A549 (cell line): ENCODE results near the gene CDH22. TPM values are rescaled to one million over a fixed set of nuclear protein-coding genes. Genes with fewer than 3 reads are reported as not detected.

ENCODE experiments used
- ATAC-seq, 2 experiments: fragments of 200-7000 bp in 1 of 2; fragments of >200 bp in 1 of 2; cut with Nextera tagmentation in 1 of 2; cut with Tn5 transposase in 1 of 2; 3 replicates each; pipeline versions ENCODE4 v1.8.0 to v1.9.1; 2018 to 2020; ENCODE audit warnings: mild to moderate bottlenecking in 1 of 2, moderate library complexity in 1 of 2
- CTCF ChIA-PET: fragments of 300-600 bp; sonication (Branson Sonifier 250); formaldehyde crosslinking; extraction: SDS; loops from one replicate; lab custom pipeline; 2021; ENCODE audit warnings: antibody characterized with exemption, inconsistent platforms; lab: Yijun Ruan, JAX
- POLR2A ChIA-PET: fragments of 350-600 bp; formaldehyde crosslinking; extraction: SDS; loops from one replicate; lab custom pipeline; 2021; ENCODE audit warnings: antibody characterized with exemption, inconsistent platforms; lab: Yijun Ruan, JAX
- DNase-seq, 2 experiments: peaks; one replicate each; pipeline versions ENCODE4 v3.0.0 to v3.0.0-alpha.2; 2011 to 2016; ENCODE audit warnings: low read depth in 1 of 2, low spot score in 1 of 2
- FAIRE-seq: peaks from 2 replicates; lab custom pipeline; 2011; peaks lifted over from hg19 to GRCh38; lab: Jason Lieb, UNC
- H3K27ac ChIP-seq, 2 experiments: fragments of >200 bp; sonication (Bioruptor Twin); formaldehyde crosslinking; 3 replicates each; pipeline ENCODE4 v1.5.1; 2016 to 2017
- H3K4me1 ChIP-seq: fragments of >200 bp; sonication (Bioruptor Twin); formaldehyde crosslinking; 3 replicates; pipeline ENCODE4 v1.6.1; 2016
- H3K4me2 ChIP-seq: fragments of >200 bp; sonication (Bioruptor Twin); formaldehyde crosslinking; 3 replicates; pipeline ENCODE4 v1.6.1; 2016
- H3K4me3 ChIP-seq: fragments of >200 bp; sonication (Bioruptor Twin); formaldehyde crosslinking; 3 replicates; pipeline ENCODE4 v1.5.1; 2016
- H3K9me3 ChIP-seq: fragments of >200 bp; sonication (Bioruptor Twin); formaldehyde crosslinking; 3 replicates; pipeline ENCODE4 v1.6.1; 2016
- CBX8 ChIP-seq: fragments of 200-600 bp; sonication (generic); IDR thresholded peaks from 2 replicates; pipeline ENCODE4 v1.6.1; 2016
- CHD2 ChIP-seq: fragments of 150-350 bp; IDR thresholded peaks from 2 replicates; pipeline ENCODE4 v1.6.1; 2014; ENCODE audit warnings: low read length; ENCODE audit not compliant: partially characterized antibody
- CHD4 ChIP-seq: fragments of 200-600 bp; sonication (generic); IDR thresholded peaks from 2 replicates; pipeline ENCODE4 v1.6.1; 2016; ENCODE audit warnings: antibody characterized with exemption, mild to moderate bottlenecking, borderline replicate concordance
- EHMT2 ChIP-seq: fragments of 200-600 bp; sonication (generic); IDR thresholded peaks from 2 replicates; pipeline ENCODE4 v1.6.1; 2016; ENCODE audit warnings: antibody characterized with exemption, low read depth, mild to moderate bottlenecking, moderate library complexity
- EP300 ChIP-seq, 2 experiments: fragments of >200 bp; sonication (Bioruptor Twin); formaldehyde crosslinking; IDR thresholded peaks; 2 replicates in 1 of 2; 3 replicates in 1 of 2; pipeline ENCODE4 v1.6.1; 2016 to 2017
- ESRRA ChIP-seq: fragments of 150-350 bp; IDR thresholded peaks from 2 replicates; pipeline ENCODE4 v1.6.1; 2014; ENCODE audit warnings: mild to moderate bottlenecking, low read length, borderline replicate concordance
- GATA3 ChIP-seq: IDR thresholded peaks from 2 replicates; pipeline ENCODE4 v1.6.1; 2012; ENCODE audit warnings: borderline replicate concordance
- KDM5A ChIP-seq: fragments of 200-600 bp; sonication (generic); IDR thresholded peaks from 2 replicates; pipeline ENCODE4 v1.6.1; 2016; ENCODE audit warnings: antibody characterized with exemption, mild to moderate bottlenecking
- MAZ ChIP-seq: fragments of 150-350 bp; IDR thresholded peaks from 2 replicates; pipeline ENCODE4 v1.6.1; 2014; ENCODE audit warnings: antibody characterized with exemption, low read depth, low read length, borderline replicate concordance
- NFE2L2 ChIP-seq: fragments of 150-350 bp; conservative IDR thresholded peaks from 2 replicates; pipeline ENCODE4 v1.6.1; 2014; ENCODE audit warnings: low read length
- NPAS2 ChIP-seq: fragments of 250-450 bp; sonication (Bioruptor Pico); IDR thresholded peaks from 2 replicates; pipeline ENCODE4 v1.8.0; 2022; ENCODE audit warnings: mild to moderate bottlenecking, moderate library complexity, borderline replicate concordance
- RAD21 ChIP-seq, 2 experiments: fragments of >200 bp in 1 of 2; sonication (Bioruptor Twin) in 1 of 2; formaldehyde crosslinking in 1 of 2; IDR thresholded peaks in 1 of 2; conservative IDR thresholded peaks in 1 of 2; 2 replicates in 1 of 2; 3 replicates in 1 of 2; pipeline ENCODE4 v1.6.1; 2012 to 2018; ENCODE audit warnings: inconsistent platforms in 1 of 2
- RFX5 ChIP-seq: fragments of 450-650 bp; IDR thresholded peaks from 2 replicates; pipeline ENCODE4 v1.7.1; 2014; ENCODE audit warnings: antibody characterized with exemption, mild to moderate bottlenecking, moderate library complexity
- TFCP2L1 ChIP-seq: fragments of 250-450 bp; sonication (Bioruptor Pico); IDR thresholded peaks from 2 replicates; pipeline ENCODE4 v1.5.0; 2021; ENCODE audit warnings: mild to moderate bottlenecking
- ZFP36 ChIP-seq: fragments of 450-650 bp; IDR thresholded peaks from 2 replicates; pipeline ENCODE4 v1.6.1; 2014; ENCODE audit warnings: borderline replicate concordance; ENCODE audit not compliant: partially characterized antibody
- WGBS: methylation state at CpG from one replicate; pipeline ENCODE4 v1.1.6; 2017; ENCODE audit errors: missing lambda C conversion rate; 5-methylcytosine and 5-hydroxymethylcytosine counted together
- polyA plus RNA-seq, 4 experiments: library from polyadenylated mRNA; depleted of rRNA in 3 of 4; stranded (reverse); fragments of >200 nt; fragmentation: RNase III in 1 of 4; extraction: RNeasy Plus Mini Kit Qiagen cat#74134 plus additional on column Dnase treatment in 1 of 4; gene quantifications; 2 replicates in 3 of 4; 3 replicates in 1 of 4; pipeline ENCODE4 v1.2.3, GENCODE V29; 2011 to 2017
- TF ChIP-seq, protein P1 (sequence below): fragments of 150-350 bp; IDR thresholded peaks from 2 replicates; pipeline ENCODE4 v1.6.1; 2014; ENCODE audit warnings: low read depth, mild to moderate bottlenecking, low read length
- TF ChIP-seq, protein P2 (sequence below): fragments of 200-600 bp; sonication (generic); IDR thresholded peaks from 2 replicates; pipeline ENCODE4 v1.6.1; 2016; ENCODE audit warnings: antibody characterized with exemption, mild to moderate bottlenecking, moderate library complexity

Gene CDH22
- polyA plus RNA-seq, 2 of the 4 experiments (the other 2 are of a cell fraction): not detected

DNA sequence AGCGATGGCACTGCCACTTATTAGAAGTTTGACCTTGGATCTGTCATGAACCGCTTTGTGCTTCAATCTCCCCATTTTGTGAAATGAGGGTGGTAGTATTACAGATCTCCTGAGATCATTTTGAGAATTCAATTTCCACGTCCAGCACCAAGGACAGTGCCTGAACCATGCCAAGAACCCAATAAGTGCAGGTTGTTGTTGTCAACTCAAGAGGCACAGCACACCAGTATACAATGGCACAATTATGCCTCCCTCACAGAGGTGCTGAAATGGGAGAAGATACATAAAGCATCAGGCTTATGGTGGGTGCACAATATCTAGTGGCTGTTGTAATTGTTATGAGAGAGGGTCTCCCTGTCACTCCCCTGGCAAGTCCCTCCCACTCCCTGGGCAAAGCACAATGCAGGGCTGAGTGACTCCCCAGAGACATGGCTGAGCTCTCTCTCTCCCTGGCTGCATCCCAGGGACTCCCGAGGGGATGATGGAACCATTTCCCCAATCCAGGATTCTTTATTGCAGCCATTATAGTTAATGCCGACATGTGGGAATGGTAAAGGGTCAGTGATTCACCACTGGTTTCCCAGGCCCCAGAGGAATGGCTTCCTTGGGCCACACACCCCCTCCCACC lies 78.7 kb downstream of the CDH22 start:
- Histone ChIP-seq H3K27ac (no peak overlapping the region), H3K4me2 (no peak overlapping the region), H3K9me3 (no peaks in the 10 kb centered on the region), H3K4me1 (0 out of 3 replicates have a peak, but pooled peaks cover 4% of the 10 kb centered on the region), H3K4me3 (no peak overlapping the region)
- DNase-seq: no peak
- TF ChIP-seq EHMT2 (0 out of 2 replicates have a peak, but pooled peaks have one; percentile 59), KDM5A (no peak), NFE2L2 (no peak), TFCP2L1 (no peak), NPAS2 (CRISPR knock-in tag) (no peak), RFX5 (no peak), CBX8 (no peak)
- TF ChIP-seq, protein P1, sequence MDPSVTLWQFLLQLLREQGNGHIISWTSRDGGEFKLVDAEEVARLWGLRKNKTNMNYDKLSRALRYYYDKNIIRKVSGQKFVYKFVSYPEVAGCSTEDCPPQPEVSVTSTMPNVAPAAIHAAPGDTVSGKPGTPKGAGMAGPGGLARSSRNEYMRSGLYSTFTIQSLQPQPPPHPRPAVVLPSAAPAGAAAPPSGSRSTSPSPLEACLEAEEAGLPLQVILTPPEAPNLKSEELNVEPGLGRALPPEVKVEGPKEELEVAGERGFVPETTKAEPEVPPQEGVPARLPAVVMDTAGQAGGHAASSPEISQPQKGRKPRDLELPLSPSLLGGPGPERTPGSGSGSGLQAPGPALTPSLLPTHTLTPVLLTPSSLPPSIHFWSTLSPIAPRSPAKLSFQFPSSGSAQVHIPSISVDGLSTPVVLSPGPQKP: no peak
- TF ChIP-seq, protein P2, sequence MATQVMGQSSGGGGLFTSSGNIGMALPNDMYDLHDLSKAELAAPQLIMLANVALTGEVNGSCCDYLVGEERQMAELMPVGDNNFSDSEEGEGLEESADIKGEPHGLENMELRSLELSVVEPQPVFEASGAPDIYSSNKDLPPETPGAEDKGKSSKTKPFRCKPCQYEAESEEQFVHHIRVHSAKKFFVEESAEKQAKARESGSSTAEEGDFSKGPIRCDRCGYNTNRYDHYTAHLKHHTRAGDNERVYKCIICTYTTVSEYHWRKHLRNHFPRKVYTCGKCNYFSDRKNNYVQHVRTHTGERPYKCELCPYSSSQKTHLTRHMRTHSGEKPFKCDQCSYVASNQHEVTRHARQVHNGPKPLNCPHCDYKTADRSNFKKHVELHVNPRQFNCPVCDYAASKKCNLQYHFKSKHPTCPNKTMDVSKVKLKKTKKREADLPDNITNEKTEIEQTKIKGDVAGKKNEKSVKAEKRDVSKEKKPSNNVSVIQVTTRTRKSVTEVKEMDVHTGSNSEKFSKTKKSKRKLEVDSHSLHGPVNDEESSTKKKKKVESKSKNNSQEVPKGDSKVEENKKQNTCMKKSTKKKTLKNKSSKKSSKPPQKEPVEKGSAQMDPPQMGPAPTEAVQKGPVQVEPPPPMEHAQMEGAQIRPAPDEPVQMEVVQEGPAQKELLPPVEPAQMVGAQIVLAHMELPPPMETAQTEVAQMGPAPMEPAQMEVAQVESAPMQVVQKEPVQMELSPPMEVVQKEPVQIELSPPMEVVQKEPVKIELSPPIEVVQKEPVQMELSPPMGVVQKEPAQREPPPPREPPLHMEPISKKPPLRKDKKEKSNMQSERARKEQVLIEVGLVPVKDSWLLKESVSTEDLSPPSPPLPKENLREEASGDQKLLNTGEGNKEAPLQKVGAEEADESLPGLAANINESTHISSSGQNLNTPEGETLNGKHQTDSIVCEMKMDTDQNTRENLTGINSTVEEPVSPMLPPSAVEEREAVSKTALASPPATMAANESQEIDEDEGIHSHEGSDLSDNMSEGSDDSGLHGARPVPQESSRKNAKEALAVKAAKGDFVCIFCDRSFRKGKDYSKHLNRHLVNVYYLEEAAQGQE: peak; percentile 83
- no peak for ATAC-seq
- CTCF ChIA-PET: interaction anchor here (1.4 kb wide), 2 partner anchors 73 to 119 kb away, joined by 3 read pairs; no protein-coding TSS in a partner anchor
- POLR2A ChIA-PET: no interaction called here
- 15% methylated on average over 5 of the region's 5 CpGs for WGBS
- FAIRE-seq: no peak

DNA sequence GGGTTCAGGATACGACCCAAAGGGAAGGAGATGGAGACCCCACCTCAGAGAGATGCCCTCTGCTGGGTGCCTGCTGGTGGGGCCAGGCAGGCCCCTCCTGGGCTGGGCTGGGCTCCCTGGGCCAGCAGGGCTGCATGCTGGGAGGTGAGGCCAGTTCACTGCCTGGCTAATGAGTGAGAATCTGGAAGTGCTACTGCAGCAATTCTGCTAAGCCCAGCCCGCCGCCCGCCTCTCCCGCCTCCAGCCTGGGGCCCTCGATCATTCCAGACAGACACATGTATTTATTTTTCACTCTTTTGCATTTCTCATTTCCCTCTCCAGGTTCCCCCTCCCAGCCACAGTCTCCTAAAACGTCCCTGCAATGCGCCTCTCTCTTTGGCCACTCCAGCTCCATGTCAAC lies 79.6 kb downstream of the CDH22 start:
- TF ChIP-seq GATA3 (no peak), EP300 (IDR thresholded peaks at IDR 0.05) (no peak)
- POLR2A ChIA-PET: no interaction called here
- H3K27ac ChIP-seq: no peak overlapping the region
- 15% methylated on average over 8 of the region's 8 CpGs for WGBS
- CTCF ChIA-PET: no interaction called here
- ATAC-seq: no peak
- no peak for FAIRE-seq
- no peak for DNase-seq
- H3K4me3 ChIP-seq: no peak overlapping the region
- H3K4me1 ChIP-seq: 0 out of 3 replicates have a peak, but pooled peaks cover 4% of the 10 kb centered on the region
- no peaks in the 10 kb centered on the region for H3K9me3 ChIP-seq
- H3K4me2 ChIP-seq: no peak overlapping the region

DNA sequence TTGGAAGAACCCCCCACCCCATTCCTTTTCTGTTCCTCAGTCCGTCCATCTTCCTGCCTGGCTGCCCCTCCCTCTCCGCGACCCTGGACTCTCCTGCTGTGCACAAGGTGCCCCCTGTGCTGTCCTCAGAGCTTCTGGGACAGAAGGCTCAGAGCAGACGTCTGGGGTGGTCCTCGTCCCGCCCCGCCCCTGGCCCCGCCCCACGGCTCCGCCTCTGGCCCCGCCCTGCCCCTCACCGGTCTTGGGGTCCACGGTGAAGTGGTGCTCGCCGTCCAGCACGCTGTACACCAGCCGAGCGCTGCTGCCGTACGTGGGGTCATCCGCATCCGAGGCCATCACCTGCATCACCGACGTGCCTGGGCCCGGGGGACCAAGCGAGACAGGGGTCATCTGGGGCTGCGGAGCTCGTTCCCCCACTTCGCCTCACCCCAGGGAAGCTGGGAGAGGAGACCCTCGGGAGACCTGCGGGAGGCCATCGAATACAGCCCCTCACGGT lies 81.0 kb downstream of the CDH22 start:
- CTCF ChIA-PET: interaction anchor here (0.6 to 1.2 kb wide), 2 partner anchors 14 to 51 kb away, joined by 3 read pairs; no protein-coding TSS in a partner anchor
- no peak for FAIRE-seq
- POLR2A ChIA-PET: no interaction called here

DNA sequence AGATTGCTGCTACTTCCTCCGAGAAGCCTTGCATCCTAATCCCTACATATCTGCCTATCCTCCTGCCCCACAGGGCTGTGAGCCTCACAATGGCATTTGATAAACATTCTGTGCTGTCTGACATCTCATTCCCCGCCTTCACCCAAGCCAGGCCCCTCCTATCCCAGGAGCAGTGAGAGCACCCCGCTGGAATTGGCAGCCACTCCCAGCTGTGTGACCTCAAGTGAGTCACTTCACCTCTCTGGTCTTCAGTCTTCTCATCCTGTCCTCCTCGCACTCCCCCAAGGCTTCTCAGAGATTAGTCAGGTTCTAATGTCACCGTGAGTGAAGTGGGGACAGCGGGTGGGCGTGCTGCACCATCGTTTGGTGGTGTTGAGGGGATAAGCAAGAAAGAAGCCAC lies 81.7 kb downstream of the CDH22 start:
- DNase-seq (peak in 1 of 2 experiments; percentile 24), FAIRE-seq (no peak), ATAC-seq (peak in 1 of 2 experiments; percentile 47; a peak in 3 of 6 replicates)
- Histone ChIP-seq H3K9me3 (no peaks in the 10 kb centered on the region), H3K4me1 (0 out of 3 replicates have a peak, but pooled peaks cover 4% of the 10 kb centered on the region), H3K27ac (no peak overlapping the region), H3K4me3 (no peak overlapping the region), H3K4me2 (no peak overlapping the region)
- ChIA-PET POLR2A (no interaction called here), CTCF (no interaction called here)
- WGBS: 3% methylated on average over 8 of the region's 8 CpGs
- TF ChIP-seq ESRRA (no peak), CHD4 (no peak), ZFP36 (peak; percentile 36), EP300 (IDR thresholded peaks at IDR 0.05) (no peak)

More for the DNA sequence above, 81.0 kb downstream of the CDH22 start:
- Histone ChIP-seq H3K9me3 (no peaks in the 10 kb centered on the region), H3K4me2 (no peak overlapping the region), H3K4me1 (0 out of 3 replicates have a peak, but pooled peaks cover 4% of the 10 kb centered on the region), H3K4me3 (no peak overlapping the region), H3K27ac (no peak overlapping the region)
- no peak for TF ChIP-seq CHD2
- TF ChIP-seq MAZ: no peak
- no peak for TF ChIP-seq CHD4
- TF ChIP-seq NPAS2 (CRISPR knock-in tag): no peak
- TF ChIP-seq RAD21 (conservative IDR thresholded peaks at IDR 0.05 in 1 of 2, IDR thresholded peaks at IDR 0.05 in 1 of 2): no peak
- ATAC-seq (no peak), DNase-seq (no peak)
- WGBS: 59% methylated on average over 21 of the region's 33 CpGs
